HG03159 (cell line): ENCODE data around the gene ZFP30.
"Not testable (repeated sequence)": the region's sequence is repeated elsewhere in the genome, so short reads cannot be mapped to it uniquely, and the experiment has no call there.

ENCODE experiments used
- ATAC-seq: cut with Tn5 transposase; IDR thresholded peaks from one replicate; pipeline ENCODE4 v1.9.1; 2021; ENCODE audit warnings: mild to moderate bottlenecking, moderate library complexity; ENCODE audit not compliant: unreplicated experiment

Gene ZFP30

GRCh38 chr19:37655301-37655688, at the start of gene ZFP30:
TSS of gene ZFP30 (minus strand) at chr19:37655465. CDS start at chr19:37647822, 7,643 bp downstream.
- peak; percentile 58 for ATAC-seq

- no peak for ATAC-seq
Measured at GRCh38 chr19:37699057-37699456, 43.8 kb upstream of the ZFP30 start.

DNA sequence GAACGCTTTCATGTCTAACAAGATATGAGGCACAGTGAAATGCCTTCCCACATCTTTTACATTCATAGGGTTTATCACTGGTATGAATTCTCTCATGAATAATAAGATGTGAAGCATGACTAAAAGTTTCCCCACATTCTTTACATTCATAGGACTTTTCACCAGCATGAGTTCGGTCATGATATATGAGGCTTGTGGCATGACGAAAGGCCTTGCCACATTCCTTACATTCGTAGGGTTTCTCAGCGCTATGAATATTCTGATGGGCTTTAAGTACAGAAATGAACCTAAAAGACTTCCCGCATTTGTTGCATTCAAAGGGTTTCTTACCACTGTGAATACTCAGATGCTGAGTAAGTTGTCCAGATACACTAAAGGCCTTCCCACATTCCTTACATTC, 43.0 kb upstream of the ZFP30 start:
- ATAC-seq, result no peak

- ATAC-seq, result no peak
Measured at GRCh38 chr19:37695144-37695899, 40.1 kb upstream of the ZFP30 start.

GRCh38 chr19:37692956-37693620, 37.8 kb upstream of the ZFP30 start:
- ATAC-seq, result no peak

DNA sequence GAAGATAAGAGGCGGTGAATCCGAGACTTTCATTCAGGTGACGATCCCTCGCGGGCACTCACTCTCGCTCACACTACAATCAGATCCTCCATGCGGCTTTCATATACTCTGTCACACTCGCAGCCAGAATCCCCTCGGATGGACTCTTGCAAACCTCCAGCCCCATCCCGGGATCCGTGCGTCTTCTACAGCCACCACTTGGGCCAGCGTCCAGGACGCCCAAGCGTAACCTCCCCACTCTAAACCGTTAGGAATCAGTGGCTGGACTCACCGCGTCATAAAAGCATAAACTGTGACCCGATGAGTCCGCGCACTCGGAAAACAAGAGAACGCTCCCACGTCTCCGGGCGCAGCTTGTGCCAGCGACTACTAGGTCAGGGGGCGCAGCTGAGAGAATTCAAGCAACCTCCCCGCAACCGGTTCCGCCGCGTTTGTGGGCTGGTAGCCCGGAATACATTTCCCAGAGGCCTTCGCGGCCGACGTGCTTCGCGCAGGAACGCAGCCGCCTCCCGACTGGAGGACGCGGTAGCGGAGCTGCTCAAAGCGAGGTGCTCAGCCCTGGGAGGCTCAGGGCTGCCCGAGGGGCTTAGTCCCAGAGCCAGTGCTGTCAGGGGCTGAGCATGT, 36.7 kb upstream of the ZFP30 start:
- peak; percentile 39 for ATAC-seq

GRCh38 chr19:37683520-37683919, 28.3 kb upstream of the ZFP30 start:
- no peak for ATAC-seq

- no peak for ATAC-seq
Measured at GRCh38 chr19:37669450-37669914, 14.2 kb upstream of the ZFP30 start.

DNA sequence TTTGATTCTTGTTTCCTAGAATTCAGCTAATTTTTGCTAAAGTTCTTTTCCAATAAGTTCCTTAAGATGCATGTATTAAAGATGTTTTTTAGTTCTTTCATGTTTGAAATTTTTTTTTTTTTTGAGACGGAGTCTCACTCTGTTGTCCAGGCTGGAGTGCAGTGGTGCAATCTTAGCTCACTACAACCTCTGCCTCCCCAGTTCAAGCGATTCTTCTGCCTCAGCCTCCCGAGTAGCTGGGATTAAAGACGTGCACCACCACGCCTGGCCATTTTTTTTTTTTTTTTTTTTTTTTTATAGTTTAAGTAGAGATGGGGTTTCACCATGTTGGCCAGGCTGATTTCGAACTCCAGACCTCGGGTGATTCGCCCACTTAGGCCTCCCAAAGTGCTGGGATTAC, 1.9 kb upstream of the ZFP30 start:
- not testable (repeated sequence) for ATAC-seq

DNA sequence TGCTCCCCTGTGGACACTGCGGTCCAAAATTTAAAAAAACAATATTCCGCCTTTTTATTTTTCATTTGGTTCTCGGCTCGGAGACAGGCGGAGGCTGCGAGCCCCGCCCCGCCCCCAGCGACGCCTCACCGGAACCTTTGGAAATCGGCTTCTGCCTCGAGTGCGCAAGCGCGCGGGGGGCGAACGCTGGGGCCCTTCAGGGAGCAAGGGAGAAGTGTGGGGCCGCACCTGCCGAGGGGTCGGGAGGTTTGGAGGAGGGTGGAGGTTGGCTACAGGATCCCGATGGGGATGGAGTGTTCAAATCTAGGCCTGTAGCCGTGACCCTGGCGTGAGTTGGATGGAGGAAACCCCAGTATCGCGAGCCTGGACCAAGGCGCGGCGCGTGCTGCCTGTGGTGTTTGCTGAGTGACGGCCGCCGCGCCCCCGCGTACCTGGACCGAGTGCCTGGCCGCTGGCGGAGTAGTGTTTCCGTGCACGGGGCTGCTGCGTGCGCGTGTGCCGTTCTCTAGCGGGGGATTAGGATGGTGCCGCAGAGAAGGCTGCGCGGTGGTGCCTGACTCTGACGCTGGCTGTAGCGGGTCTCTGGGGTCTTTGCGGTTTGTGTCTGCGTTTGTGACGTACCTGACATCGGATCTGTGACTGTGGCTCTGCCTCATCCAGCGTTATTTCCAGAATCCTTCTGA, 565 bp upstream of the ZFP30 start:
- peak; percentile 65 for ATAC-seq

DNA sequence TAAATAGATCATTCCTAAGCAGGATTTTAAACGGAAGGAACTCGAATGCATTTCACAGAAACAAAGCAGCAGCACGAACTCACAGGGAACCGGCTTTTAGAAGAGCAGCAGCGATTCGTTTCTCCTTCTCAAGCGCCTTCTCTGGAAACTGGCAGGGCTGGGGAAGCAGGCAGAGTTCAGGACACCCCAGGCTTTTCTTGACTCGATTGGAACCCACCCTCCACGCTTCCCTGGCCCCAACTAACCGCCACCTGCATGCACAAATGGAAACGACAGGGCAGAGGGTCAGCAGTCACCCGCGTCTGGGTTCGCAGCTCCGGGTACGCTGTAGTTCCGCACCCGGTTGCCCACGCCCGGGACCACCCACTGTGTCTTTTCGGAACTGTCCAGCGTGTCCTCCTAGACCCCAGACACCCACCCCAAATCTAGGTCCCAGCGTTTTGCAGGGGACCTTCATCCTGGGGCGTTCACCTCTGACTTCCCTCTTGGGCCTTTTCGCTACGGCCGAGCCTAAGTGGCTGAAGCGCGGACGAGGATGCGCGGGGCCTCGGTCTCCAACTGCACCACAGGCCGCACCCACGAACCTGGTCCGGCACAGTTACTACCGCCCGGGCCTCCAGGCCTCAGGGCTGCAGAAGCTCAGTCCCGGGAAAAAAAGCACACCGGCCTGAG, 500 bp downstream of the ZFP30 start:
- ATAC-seq, result peak; percentile 45

GRCh38 chr19:37654118-37654517, 1.1 kb downstream of the ZFP30 start:
- no peak for ATAC-seq

DNA sequence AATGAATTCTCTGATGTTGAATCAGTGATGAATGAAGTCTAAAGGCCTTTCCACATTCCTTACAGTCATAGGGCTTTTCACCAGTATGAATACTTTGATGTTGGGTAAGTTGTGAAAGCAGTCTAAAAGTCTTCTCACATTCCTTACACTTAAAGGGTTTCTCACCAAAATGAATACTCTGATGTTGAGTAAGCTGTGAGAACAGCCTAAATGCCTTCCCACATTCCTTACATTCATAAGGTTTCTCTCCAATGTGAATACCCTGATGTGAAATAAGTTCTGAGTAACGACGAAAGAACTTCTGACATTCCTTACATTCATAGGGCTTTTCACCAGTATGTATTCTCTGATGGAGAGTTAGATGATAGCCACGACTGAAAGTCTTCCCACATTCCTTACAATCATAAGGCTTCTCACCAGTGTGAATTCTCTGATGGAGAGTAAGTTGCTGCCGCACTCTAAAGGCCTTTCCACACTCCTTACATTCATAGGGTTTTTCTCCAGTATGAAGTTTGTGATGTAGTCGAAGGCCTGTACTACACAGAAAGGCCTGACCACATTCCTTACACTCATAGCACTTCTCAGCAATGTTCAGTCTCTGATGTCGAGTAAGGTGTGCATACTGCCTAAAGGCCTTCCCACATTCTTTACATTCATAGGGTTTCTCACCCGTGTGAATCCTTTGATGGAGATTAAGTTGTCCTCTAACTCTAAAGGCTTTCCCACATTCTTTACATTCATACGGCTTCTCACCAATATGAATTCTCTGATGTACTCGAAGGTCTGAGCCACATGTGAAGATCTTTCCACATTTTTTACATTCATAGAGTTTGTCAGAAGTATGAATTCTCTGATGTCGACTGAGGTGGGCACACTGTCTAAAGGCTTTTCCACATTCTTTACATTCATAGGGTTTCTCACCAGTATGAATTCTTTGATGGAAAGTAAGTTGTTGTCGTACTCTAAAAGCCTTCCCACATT, 19.9 kb downstream of the ZFP30 start:
- ATAC-seq, result no peak

GRCh38 chr19:37594982-37595382, 60.3 kb downstream of the ZFP30 start:
- ATAC-seq, result peak; percentile 33

GRCh38 chr19:37594304-37594981, 60.8 kb downstream of the ZFP30 start, which contains the start of the genes ZNF540 and ZNF571:
TSS of gene ZNF540 (plus strand) at chr19:37594876. CDS start at chr19:37598448, 3,572 bp downstream.
TSS of gene ZNF571 (minus strand) at chr19:37594792. CDS start at chr19:37586676, 8,116 bp downstream.
- peak; percentile 97 for ATAC-seq

GRCh38 chr19:37593996-37594303, 61.3 kb downstream of the ZFP30 start:
- no peak for ATAC-seq

GRCh38 chr19:37583340-37583739, 71.9 kb downstream of the ZFP30 start:
- no peak for ATAC-seq

DNA sequence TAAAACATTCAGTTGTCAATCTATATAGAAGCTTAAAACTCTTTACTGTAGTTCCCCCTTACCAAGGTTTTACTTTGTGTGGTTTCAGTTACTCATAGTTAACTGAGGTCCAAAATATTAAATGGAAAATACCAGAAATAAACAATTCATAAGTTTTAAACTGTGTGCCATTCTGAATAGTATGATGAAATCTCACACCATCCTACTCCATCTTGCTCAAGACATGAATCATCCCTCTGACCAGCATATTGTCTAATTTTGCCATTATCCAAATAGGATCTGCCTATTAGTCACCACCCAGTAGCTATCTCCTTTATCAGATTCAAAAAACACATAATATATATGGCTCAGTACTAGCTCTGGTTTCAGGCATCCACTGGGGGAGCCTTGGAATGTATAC, 83.1 kb downstream of the ZFP30 start:
- no peak for ATAC-seq

DNA sequence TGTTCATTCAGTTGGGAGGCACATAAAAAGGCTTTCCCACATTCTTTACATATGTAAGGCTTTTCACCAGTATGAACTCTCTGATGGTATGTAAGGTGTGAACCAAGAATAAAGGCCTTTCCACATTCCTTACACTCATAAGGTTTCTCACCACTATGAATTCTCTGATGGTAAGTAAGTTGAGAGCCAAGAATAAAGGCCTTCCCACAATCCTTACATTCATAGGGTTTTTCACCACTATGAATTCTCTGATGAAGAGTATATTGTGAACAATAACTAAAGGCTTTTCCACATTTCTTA, 89.9 kb downstream of the ZFP30 start:
- ATAC-seq, result no peak
